ENCODE measurements around the gene TRIM47. TPM values are rescaled to one million over a fixed set of nuclear protein-coding genes. Genes with fewer than 3 reads are reported as not detected.
A peak's percentile ranks its signal among the peaks of the same experiment; 100 is the strongest.

Gene TRIM47
- total and polyA plus RNA-seq, 2 of the 13 experiments (the other 11 are each of a cell fraction or from before 2014, with no cell fraction given) = 33.5 to 82.0 TPM

- Histone ChIP-seq H3K4me2 (ENCODE audit: low read depth, low read length) (no peak overlapping the region), H3K36me3 (replicated peaks in 1 of 2; ENCODE audit: control insufficient read depth in 1 of 2, insufficient read depth in 2 of 2, low read length in 2 of 2) (peaks cover 3 to 7% of the 10 kb centered on the region in 2 experiments; a peak in 4 of 5 replicates), H4K20me1 (ENCODE audit: insufficient read depth, low read length) (0 out of 2 replicates have a peak, but pooled peaks cover 2% of the 10 kb centered on the region), H3K4me1 (ENCODE audit: insufficient read depth, low read length) (peaks cover 46% of the 10 kb centered on the region), H3K4me3 (replicated peaks in 1 of 3; ENCODE audit: insufficient read depth in 1 of 3, low read depth in 2 of 3, low read length in 3 of 3) (no peak overlapping the region), H3K9me3 (ENCODE audit: low read length) (no peaks in the 10 kb centered on the region), H3K27me3 (ENCODE audit: control insufficient read depth in 1 of 2, insufficient read depth in 2 of 2, low read length in 2 of 2) (no peaks in the 10 kb centered on the region), H2AFZ (ENCODE audit: low read length) (no peak overlapping the region), H3K9ac (ENCODE audit: insufficient read depth, low read depth, low read length) (no peak overlapping the region), H3K79me2 (ENCODE audit: insufficient read depth, low read length) (no peaks in the 10 kb centered on the region), H3K27ac (ENCODE audit: extremely low read length, insufficient read depth, low read length) (no peak overlapping the region)
- in situ Hi-C loops (cut with HindIII; ENCODE audit: extremely low pct_ligation_motif_present, low pct_unique_long_range_greater_than_20kb) = no loop called here
- CTCF ChIA-PET (ENCODE audit: low intra/inter-chr PET ratio, low total read pairs) = no interaction called here
- POLR2A ChIA-PET = no interaction called here
- 91% methylated on average over 12 of the region's 18 CpGs for WGBS (ENCODE audit: low lambda C conversion rate)
- DNase-seq (ENCODE audit: low spot score) (no peak), ATAC-seq (no peak), FAIRE-seq (no peak)
- TF ChIP-seq HNRNPL (IDR thresholded peaks at IDR 0.05; ENCODE audit: low read depth, low read length) = 0 out of 2 replicates have a peak, but pooled peaks have one; percentile 52
- no peak for TF ChIP-seq ZNF746 (CRISPR knock-in tag; IDR thresholded peaks at IDR 0.05)
- TF ChIP-seq RBFOX2 (IDR thresholded peaks at IDR 0.05; ENCODE audit: low read depth, low read length) = 0 out of 2 replicates have a peak, but pooled peaks have one; percentile 32
- no peak for TF ChIP-seq SP4 (CRISPR knock-in tag; IDR thresholded peaks at IDR 0.05)
- 0 out of 2 replicates have a peak, but pooled peaks have one; percentile 22 for TF ChIP-seq RXRA (CRISPR knock-in tag; IDR thresholded peaks at IDR 0.05)
- TF ChIP-seq ZNF598 (CRISPR knock-in tag; IDR thresholded peaks at IDR 0.05; ENCODE audit: borderline replicate concordance) = no peak
- intact Hi-C loops (cut with micrococcal nuclease; ENCODE audit: unreplicated experiment) = no loop called here
- no TSS peak for BruUV-seq (replicated peaks)
Observed at GRCh38 chr17:75842411-75842810, 36.0 kb downstream of the TRIM47 start.

GRCh38 chr17:75840799-75841164 is 37.6 kb downstream of the TRIM47 start:
- intact Hi-C loops (cut with micrococcal nuclease; ENCODE audit: unreplicated experiment) = no loop called here
- DNase-seq (ENCODE audit: low spot score) (no peak), FAIRE-seq (no peak), ATAC-seq (no peak)
- Histone ChIP-seq H3K4me3 (replicated peaks in 1 of 3; ENCODE audit: insufficient read depth in 1 of 3, low read depth in 2 of 3, low read length in 3 of 3) (no peak overlapping the region), H2AFZ (ENCODE audit: low read length) (no peak overlapping the region), H3K27ac (ENCODE audit: extremely low read length, insufficient read depth, low read length) (no peak overlapping the region), H4K20me1 (ENCODE audit: insufficient read depth, low read length) (no peaks in the 10 kb centered on the region), H3K9ac (ENCODE audit: insufficient read depth, low read depth, low read length) (no peak overlapping the region), H3K79me2 (ENCODE audit: insufficient read depth, low read length) (no peaks in the 10 kb centered on the region), H3K27me3 (ENCODE audit: control insufficient read depth in 1 of 2, insufficient read depth in 2 of 2, low read length in 2 of 2) (no peaks in the 10 kb centered on the region), H3K36me3 (replicated peaks in 1 of 2; ENCODE audit: control insufficient read depth in 1 of 2, insufficient read depth in 2 of 2, low read length in 2 of 2) (peaks cover 5 to 10% of the 10 kb centered on the region in 2 experiments; a peak in 4 of 5 replicates), H3K9me3 (ENCODE audit: low read length) (no peaks in the 10 kb centered on the region), H3K4me2 (ENCODE audit: low read depth, low read length) (no peak overlapping the region), H3K4me1 (ENCODE audit: insufficient read depth, low read length) (peaks cover 29% of the 10 kb centered on the region)
- TF ChIP-seq ZNF678 (CRISPR knock-in tag; IDR thresholded peaks at IDR 0.05) = no peak
- in situ Hi-C loops (cut with HindIII; ENCODE audit: extremely low pct_ligation_motif_present, low pct_unique_long_range_greater_than_20kb) = no loop called here
- 90% methylated on average over 7 of the region's 7 CpGs for WGBS (ENCODE audit: low lambda C conversion rate)
- ChIA-PET CTCF (ENCODE audit: low intra/inter-chr PET ratio, low total read pairs) (no interaction called here), POLR2A (interaction anchor here (1.0 to 1.6 kb wide), 3 partner anchors 11 to 61 kb away, joined by 4 to 11 read pairs (median 5); a partner anchor contains a TSS)
- no TSS peak for BruUV-seq (replicated peaks)

Data from HepG2 (cell line).